MM.1S (cell line): ENCODE results near the gene RIN1.

Experiments used
- DNase-seq: peaks from one replicate; pipeline ENCODE4 v3.0.0-alpha.2; 2015
- H2AFZ ChIP-seq: fragments of 300-600 bp; sonication (generic); 2 replicates; pipeline ENCODE4 v1.6.0; 2016; ENCODE audit warnings: antibody characterized with exemption, low read length
- H3F3A ChIP-seq: fragments of 300-600 bp; sonication (generic); 2 replicates; pipeline ENCODE4 v1.6.1; 2016; ENCODE audit warnings: mild to moderate bottlenecking, antibody characterized with exemption, low read length, moderate library complexity, mixed read lengths; ENCODE audit not compliant: insufficient read depth
- H3K27ac ChIP-seq: fragments of 300-600 bp; sonication (generic); 2 replicates; pipeline ENCODE4 v1.5.1; 2016; ENCODE audit warnings: mild to moderate bottlenecking, low read length
- H3K27me3 ChIP-seq: fragments of 300-600 bp; sonication (generic); replicated peaks from 2 replicates; pipeline ENCODE4 v1.6.0; 2016; ENCODE audit warnings: low read length; ENCODE audit not compliant: insufficient read depth
- H3K36me3 ChIP-seq: fragments of 300-600 bp; sonication (generic); replicated peaks from 2 replicates; pipeline ENCODE4 v1.6.1; 2016; ENCODE audit warnings: mild to moderate bottlenecking, low read length, mixed read lengths; ENCODE audit not compliant: insufficient read depth
- H3K4me1 ChIP-seq: fragments of 300-600 bp; sonication (generic); 2 replicates; pipeline ENCODE4 v1.6.1; 2016; ENCODE audit warnings: low read length, mixed read lengths
- H3K4me2 ChIP-seq: fragments of 300-600 bp; sonication (generic); 2 replicates; pipeline ENCODE4 v1.6.0; 2016; ENCODE audit warnings: low read depth, low read length
- H3K4me3 ChIP-seq: fragments of 300-600 bp; sonication (generic); 2 replicates; pipeline ENCODE4 v1.5.1; 2016; ENCODE audit warnings: low read length, mixed read lengths
- H3K79me2 ChIP-seq: fragments of 300-600 bp; sonication (generic); 2 replicates; pipeline ENCODE4 v1.6.1; 2016; ENCODE audit warnings: mixed run types, low read length, mixed read lengths
- H3K9ac ChIP-seq: fragments of 300-600 bp; sonication (generic); 2 replicates; pipeline ENCODE4 v1.6.1; 2016; ENCODE audit warnings: low read length, mixed read lengths
- H3K9me2 ChIP-seq: fragments of 300-600 bp; sonication (generic); replicated peaks from 2 replicates; pipeline ENCODE4 v1.6.1; 2016; ENCODE audit warnings: mild to moderate bottlenecking, low read length, mixed read lengths; ENCODE audit not compliant: insufficient read depth
- H3K9me3 ChIP-seq: fragments of 300-600 bp; sonication (generic); replicated peaks from 2 replicates; pipeline ENCODE4 v1.6.1; 2016; ENCODE audit warnings: mild to moderate bottlenecking, low read length, mixed read lengths; ENCODE audit not compliant: insufficient read depth
- H4K20me1 ChIP-seq: fragments of 300-600 bp; sonication (generic); 2 replicates; pipeline ENCODE4 v1.6.1; 2016; ENCODE audit warnings: mild to moderate bottlenecking, low read length, moderate library complexity, mixed read lengths; ENCODE audit not compliant: insufficient read depth
- EZH2 ChIP-seq: fragments of 300-600 bp; sonication (generic); optimal IDR thresholded peaks from 2 replicates; pipeline ENCODE3; 2017; ENCODE audit warnings: low read depth, mild to moderate bottlenecking, antibody characterized with exemption, low read length, mixed read lengths
- EZH2phosphoT487 ChIP-seq: fragments of 300-600 bp; sonication (generic); IDR thresholded peaks from 2 replicates; pipeline ENCODE4 v1.6.1; 2018; ENCODE audit warnings: antibody characterized with exemption, low read length
- TF ChIP-seq, protein P1 (sequence below): fragments of 300-600 bp; sonication (generic); IDR thresholded peaks from 2 replicates; pipeline ENCODE4 v1.5.1; 2016; ENCODE audit warnings: antibody characterized with exemption, low read length, mixed read lengths

The RIN1 gene

DNA sequence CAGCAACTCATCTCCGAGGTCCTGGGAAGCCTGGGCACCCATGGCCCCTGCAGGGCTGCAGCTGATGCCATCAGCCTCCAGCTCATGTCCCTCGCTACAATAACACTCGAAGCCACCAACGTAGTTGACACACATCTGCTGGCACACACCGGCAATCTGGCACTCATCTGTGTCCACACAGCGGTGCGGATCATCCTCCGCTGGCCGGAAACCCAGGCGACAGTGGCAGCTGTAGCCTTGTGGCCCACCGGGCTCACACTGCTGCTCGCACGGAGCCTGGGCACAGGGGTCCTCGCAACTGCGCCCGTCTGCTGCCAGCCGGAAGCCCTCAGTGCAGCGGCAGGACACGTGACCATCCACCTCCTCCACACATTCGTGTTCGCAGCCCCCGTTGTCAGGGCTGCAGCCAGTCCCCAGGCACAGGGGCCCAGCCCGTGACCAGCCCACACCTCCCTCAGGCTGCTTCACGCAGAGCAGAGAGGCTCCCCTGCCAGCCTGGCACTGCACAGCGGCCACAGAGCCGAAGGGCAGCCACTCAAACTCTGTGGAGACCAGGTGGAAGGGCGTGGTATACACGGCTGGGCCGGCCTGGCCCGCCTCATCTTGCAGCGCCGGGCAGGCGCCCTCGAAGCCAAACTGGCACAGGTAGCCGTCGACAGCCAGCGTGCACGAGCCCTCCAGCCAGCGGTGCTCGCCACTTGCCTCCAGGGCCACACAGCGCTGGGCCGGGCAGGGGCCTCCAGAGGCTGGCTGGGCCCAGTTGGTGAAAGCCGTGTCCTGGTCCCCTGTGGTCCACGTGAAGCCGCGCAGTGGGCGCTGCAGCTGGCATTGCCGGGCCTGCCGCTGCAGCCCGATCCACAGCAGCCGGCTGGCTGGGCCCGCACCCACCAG lies 20.1 kb downstream of the RIN1 start:
- H3K9me3 ChIP-seq = no peaks in the 10 kb centered on the region
- H3K4me1 ChIP-seq = no peaks in the 10 kb centered on the region
- H3F3A ChIP-seq = no peaks in the 10 kb centered on the region
- H2AFZ ChIP-seq = no peak overlapping the region
- H4K20me1 ChIP-seq = no peaks in the 10 kb centered on the region
- TF ChIP-seq EZH2phosphoT487 (no peak), EZH2 (no peak)
- TF ChIP-seq, protein P1, sequence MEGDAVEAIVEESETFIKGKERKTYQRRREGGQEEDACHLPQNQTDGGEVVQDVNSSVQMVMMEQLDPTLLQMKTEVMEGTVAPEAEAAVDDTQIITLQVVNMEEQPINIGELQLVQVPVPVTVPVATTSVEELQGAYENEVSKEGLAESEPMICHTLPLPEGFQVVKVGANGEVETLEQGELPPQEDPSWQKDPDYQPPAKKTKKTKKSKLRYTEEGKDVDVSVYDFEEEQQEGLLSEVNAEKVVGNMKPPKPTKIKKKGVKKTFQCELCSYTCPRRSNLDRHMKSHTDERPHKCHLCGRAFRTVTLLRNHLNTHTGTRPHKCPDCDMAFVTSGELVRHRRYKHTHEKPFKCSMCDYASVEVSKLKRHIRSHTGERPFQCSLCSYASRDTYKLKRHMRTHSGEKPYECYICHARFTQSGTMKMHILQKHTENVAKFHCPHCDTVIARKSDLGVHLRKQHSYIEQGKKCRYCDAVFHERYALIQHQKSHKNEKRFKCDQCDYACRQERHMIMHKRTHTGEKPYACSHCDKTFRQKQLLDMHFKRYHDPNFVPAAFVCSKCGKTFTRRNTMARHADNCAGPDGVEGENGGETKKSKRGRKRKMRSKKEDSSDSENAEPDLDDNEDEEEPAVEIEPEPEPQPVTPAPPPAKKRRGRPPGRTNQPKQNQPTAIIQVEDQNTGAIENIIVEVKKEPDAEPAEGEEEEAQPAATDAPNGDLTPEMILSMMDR = no peak
- no peak overlapping the region for H3K9ac ChIP-seq
- peaks cover 55% of the 10 kb centered on the region for H3K27me3 ChIP-seq
- H3K79me2 ChIP-seq = no peaks in the 10 kb centered on the region
- H3K9me2 ChIP-seq = no peaks in the 10 kb centered on the region
- no peak overlapping the region for H3K4me2 ChIP-seq
- H3K36me3 ChIP-seq = no peaks in the 10 kb centered on the region
- no peak overlapping the region for H3K4me3 ChIP-seq
- H3K27ac ChIP-seq = no peak overlapping the region
- no peak for DNase-seq

DNA sequence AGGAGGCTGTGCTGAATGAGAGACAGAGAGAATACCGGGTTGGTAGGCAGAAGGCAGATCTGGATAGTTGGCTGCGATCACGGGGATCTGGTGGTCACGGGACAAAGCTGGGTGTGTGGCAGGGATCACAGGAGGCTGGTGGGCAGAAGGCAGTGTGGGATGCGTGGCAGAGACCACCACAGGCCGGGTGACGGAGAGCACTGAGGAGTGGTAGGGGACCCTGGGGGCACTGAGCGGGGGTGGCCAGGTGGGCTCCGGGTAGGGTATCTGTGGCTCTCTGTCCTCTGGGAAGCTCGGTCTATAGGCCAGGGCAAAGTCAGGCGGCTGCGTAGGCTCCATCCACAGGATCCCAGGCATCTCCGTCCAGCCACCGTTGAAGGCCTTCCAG lies 20.7 kb downstream of the RIN1 start:
- Histone ChIP-seq H3K27ac (no peak overlapping the region), H4K20me1 (no peaks in the 10 kb centered on the region), H3F3A (no peaks in the 10 kb centered on the region), H3K79me2 (no peaks in the 10 kb centered on the region), H2AFZ (no peak overlapping the region), H3K9me2 (no peaks in the 10 kb centered on the region), H3K4me2 (no peak overlapping the region), H3K4me3 (no peak overlapping the region), H3K4me1 (no peaks in the 10 kb centered on the region), H3K36me3 (no peaks in the 10 kb centered on the region), H3K9me3 (no peaks in the 10 kb centered on the region), H3K27me3 (peaks cover 61% of the 10 kb centered on the region), H3K9ac (no peak overlapping the region)
- TF ChIP-seq EZH2phosphoT487 = no peak
- TF ChIP-seq, protein P1 = no peak
- no peak for TF ChIP-seq EZH2
- no peak for DNase-seq

DNA sequence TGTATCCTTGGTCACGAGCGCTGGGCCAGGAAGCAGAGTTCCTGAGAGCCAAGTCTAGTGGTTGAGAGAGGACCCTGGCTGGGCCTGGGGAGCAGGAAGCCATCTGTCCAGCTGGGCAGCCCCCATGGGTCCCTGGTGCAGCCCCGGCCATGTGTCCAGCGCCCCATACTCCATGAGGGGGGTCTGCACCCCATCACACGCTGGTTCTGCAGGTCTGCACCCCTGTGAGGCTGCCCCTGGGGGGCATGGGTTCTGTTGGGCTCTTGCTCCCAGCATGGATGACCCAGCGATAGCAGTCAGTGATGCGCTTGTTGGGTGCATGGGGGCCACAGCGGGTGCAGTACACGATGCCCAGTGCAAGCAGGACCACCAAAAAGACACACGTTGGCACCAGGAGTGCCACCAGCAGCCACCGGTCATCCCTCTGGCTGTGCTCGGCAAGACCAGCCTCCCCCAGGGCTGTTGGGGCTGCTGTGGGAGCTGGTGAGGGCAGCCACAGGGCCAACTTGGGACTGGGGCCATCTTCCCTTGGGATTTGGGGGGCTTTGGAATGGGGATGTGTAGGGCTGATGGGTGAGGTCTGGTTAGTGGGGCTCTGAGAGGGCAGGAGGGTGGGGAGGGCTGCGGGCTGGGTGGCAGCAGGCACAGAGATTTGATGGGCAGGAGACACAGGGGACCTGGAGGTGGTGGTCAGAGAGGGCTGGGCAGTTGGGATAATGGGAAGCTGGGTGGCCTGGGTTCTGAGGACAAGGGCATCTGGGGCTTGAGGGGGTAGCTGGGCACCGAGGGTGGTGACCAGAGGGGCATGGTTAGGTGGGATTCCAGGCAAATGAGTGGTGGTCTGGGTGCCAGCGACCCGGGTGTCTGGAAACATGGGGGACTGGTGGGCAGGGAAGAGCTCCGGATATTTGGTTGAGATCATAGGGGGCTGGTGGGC lies 21.4 kb downstream of the RIN1 start:
- no peaks in the 10 kb centered on the region for H3K9me2 ChIP-seq
- no peaks in the 10 kb centered on the region for H3K79me2 ChIP-seq
- H3K9me3 ChIP-seq = no peaks in the 10 kb centered on the region
- no peaks in the 10 kb centered on the region for H3K4me1 ChIP-seq
- no peak overlapping the region for H2AFZ ChIP-seq
- H3K4me3 ChIP-seq = no peak overlapping the region
- no peak overlapping the region for H3K9ac ChIP-seq
- no peaks in the 10 kb centered on the region for H3K36me3 ChIP-seq
- H3F3A ChIP-seq = no peaks in the 10 kb centered on the region
- H3K27me3 ChIP-seq = peaks cover 66% of the 10 kb centered on the region
- DNase-seq = no peak
- TF ChIP-seq, protein P1 = no peak
- H4K20me1 ChIP-seq = no peaks in the 10 kb centered on the region
- H3K4me2 ChIP-seq = no peak overlapping the region
- no peak overlapping the region for H3K27ac ChIP-seq
